Measurements from ENCODE around the gene PIGV. TPM values are rescaled to one million over a fixed set of nuclear protein-coding genes. Genes with fewer than 3 reads are reported as not detected.

Gene PIGV
- total RNA-seq, 2 donors from 2014 or later, result 13.5 to 22.9 TPM

DNA sequence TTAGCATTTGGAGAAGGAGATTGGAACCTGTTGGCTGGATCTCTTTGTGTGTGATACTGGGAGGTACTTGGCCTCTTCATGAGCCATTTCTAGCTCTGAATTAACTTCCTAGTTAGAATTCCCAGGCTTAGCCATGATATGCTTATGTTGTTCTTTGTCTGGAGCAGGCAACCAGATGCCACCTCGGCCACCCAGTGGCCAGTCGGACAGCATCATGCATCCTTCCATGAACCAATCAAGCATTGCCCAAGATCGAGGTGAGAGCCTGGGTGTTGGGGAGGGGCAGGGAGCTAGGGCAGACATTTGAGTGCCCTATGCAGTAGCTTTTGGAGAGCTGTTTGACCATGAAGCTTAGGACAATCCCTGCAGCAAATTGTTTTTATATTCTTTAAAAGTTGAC is 26.5 kb upstream of the PIGV start:
- Histone ChIP-seq H3K36me3 (peaks cover 33% of the 10 kb centered on the region), H3K27me3 (replicated peaks; ENCODE audit: insufficient read depth) (no peaks in the 10 kb centered on the region), H3K4me1 (ENCODE audit: control insufficient read depth in 1 of 2, low read depth in 2 of 2) (no peaks in the 10 kb centered on the region), H3K4me3 (no peak overlapping the region), H3K27ac (no peak overlapping the region), H3K9me3 (no peaks in the 10 kb centered on the region)
- DNase-seq (ENCODE audit: low spot score) (no peak), ATAC-seq (ENCODE audit: insufficient number of reproducible peaks, low FRiP score, low read depth) (no peak)
- no peak for TF ChIP-seq CTCF (IDR thresholded peaks at IDR 0.05)

GRCh38 chr1:26767714-26768113 is 20.0 kb upstream of the PIGV start:
- peak overlapping the region in 1 of 2 donors; percentile 46 for H3K27ac ChIP-seq
- no peaks in the 10 kb centered on the region for H3K9me3 ChIP-seq
- H3K4me1 ChIP-seq (ENCODE audit: control insufficient read depth in 1 of 2, low read depth in 2 of 2), result peaks cover 32 to 40% of the 10 kb centered on the region in 2 donors
- ATAC-seq (ENCODE audit: insufficient number of reproducible peaks, low FRiP score, low read depth) (no peak), DNase-seq (ENCODE audit: low spot score) (no peak)
- TF ChIP-seq CTCF (IDR thresholded peaks at IDR 0.05), result no peak
- no peak overlapping the region for H3K4me3 ChIP-seq
- H3K36me3 ChIP-seq, result peaks cover 43% of the 10 kb centered on the region
- no peaks in the 10 kb centered on the region for H3K27me3 ChIP-seq (replicated peaks; ENCODE audit: insufficient read depth)

DNA sequence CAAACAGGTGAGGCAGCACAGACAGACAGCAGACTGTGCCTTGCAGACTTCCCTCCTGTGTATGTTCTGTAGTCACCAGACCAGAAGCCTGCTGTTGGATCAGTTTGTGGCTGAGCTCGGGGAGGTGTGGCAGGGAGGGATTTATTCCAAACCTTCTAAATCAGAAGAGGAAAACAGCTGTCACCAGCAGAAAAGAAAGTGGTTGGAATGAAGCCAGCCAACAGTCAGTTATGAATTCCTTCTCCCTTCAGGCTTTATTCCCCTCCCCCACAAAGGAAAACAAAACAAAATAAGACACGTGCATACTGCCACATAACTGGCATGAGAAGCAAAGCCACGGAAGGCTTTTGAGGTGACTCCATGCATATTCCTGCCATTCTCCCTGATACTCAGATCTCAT is 19.0 kb upstream of the PIGV start:
- no peak for TF ChIP-seq CTCF (IDR thresholded peaks at IDR 0.05)

GRCh38 chr1:26771285-26771642 is 16.5 kb upstream of the PIGV start:
- DNase-seq (ENCODE audit: low spot score), result no peak
- no peak for ATAC-seq (ENCODE audit: insufficient number of reproducible peaks, low FRiP score, low read depth)
- no peak overlapping the region for H3K4me3 ChIP-seq
- H3K36me3 ChIP-seq, result peaks cover 58% of the 10 kb centered on the region
- no peaks in the 10 kb centered on the region for H3K27me3 ChIP-seq (replicated peaks; ENCODE audit: insufficient read depth)
- H3K27ac ChIP-seq, result peak overlapping the region; percentile 70 to 82
- no peaks in the 10 kb centered on the region for H3K9me3 ChIP-seq
- no peak for TF ChIP-seq CTCF (IDR thresholded peaks at IDR 0.05)
- H3K4me1 ChIP-seq (ENCODE audit: control insufficient read depth in 1 of 2, low read depth in 2 of 2), result peaks cover 36 to 49% of the 10 kb centered on the region in 2 donors

More for the DNA sequence above, 19.0 kb upstream of the PIGV start:
- ATAC-seq (ENCODE audit: insufficient number of reproducible peaks, low FRiP score, low read depth) (no peak), DNase-seq (ENCODE audit: low spot score) (no peak)
- Histone ChIP-seq H3K9me3 (no peaks in the 10 kb centered on the region), H3K4me3 (no peak overlapping the region), H3K27me3 (replicated peaks; ENCODE audit: insufficient read depth) (no peaks in the 10 kb centered on the region), H3K4me1 (ENCODE audit: control insufficient read depth in 1 of 2, low read depth in 2 of 2) (peaks cover 36 to 49% of the 10 kb centered on the region in 2 donors), H3K36me3 (peaks cover 43% of the 10 kb centered on the region), H3K27ac (peak overlapping the region; percentile 21 to 46)

DNA sequence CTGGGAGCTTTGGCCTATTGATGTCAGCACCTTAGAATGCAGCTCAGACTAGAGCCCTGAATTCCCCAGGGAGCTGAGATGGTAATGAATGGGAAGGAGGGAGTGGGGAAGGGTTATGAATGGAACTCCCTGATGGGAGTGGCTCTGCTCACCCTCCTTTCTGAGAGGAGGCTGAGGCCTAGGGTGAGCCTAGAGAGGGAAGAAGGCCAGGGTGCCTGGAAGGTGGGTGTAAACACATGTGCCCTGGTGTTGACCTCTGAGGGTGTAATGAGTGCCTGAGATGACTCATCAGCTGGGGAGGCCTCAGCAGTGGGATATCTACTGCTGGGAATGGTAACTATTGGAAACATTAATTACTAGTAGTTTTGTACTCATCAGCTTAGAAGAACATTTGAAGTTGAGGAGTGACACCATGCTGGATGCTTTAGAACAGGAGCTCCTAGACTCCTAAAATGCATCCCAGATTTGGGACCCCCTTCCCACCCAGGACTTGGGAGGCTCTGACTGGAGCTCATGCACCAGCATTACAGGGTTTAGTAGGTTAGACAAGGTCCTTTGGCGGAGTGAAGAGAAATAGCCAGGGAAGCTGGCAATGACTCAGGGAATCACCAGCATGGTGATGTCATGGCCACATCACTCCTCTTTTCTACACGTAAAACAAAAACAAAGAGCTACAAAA is 16.0 kb upstream of the PIGV start:
- Histone ChIP-seq H3K9me3 (no peaks in the 10 kb centered on the region), H3K4me3 (no peak overlapping the region), H3K27ac (peak overlapping the region; percentile 70 to 82), H3K36me3 (peaks cover 57% of the 10 kb centered on the region), H3K27me3 (replicated peaks; ENCODE audit: insufficient read depth) (no peaks in the 10 kb centered on the region), H3K4me1 (ENCODE audit: control insufficient read depth in 1 of 2, low read depth in 2 of 2) (peaks cover 36 to 49% of the 10 kb centered on the region in 2 donors)
- ATAC-seq (ENCODE audit: insufficient number of reproducible peaks, low FRiP score, low read depth) (peak; percentile 45), DNase-seq (ENCODE audit: low spot score) (no peak)
- no peak for TF ChIP-seq CTCF (IDR thresholded peaks at IDR 0.05)

Data from thoracic aorta (tissue), 2 donors.